ENCODE measurements around the gene SRPX.
A peak's percentile ranks its signal among the peaks of the same experiment; 100 is the strongest.

SRPX gene

DNA sequence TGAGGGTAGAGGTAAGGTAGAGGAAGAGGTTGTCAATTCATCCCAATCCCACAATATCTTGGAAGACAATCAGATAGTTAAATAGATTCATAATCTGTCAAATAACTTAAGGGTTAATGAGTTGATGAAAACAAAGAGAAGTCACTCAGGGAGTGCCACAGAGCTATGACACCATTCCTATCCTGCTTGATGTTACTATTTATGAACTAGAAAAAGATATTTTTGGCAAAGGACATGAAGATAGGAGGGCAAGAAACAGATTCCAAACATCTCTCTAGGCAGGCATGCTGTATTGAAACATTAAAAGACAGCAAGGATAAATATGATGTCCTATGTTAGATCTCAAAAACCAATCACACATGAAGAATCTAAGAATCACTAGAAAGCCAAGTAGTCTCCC lies 3.5 kb upstream of the SRPX start:
- TF ChIP-seq CTCF (IDR thresholded peaks at IDR 0.05; ENCODE audit: control insufficient read depth, extremely low read depth, insufficient read depth), result no peak
- H3K4me3 ChIP-seq (ENCODE audit: low read depth, low read length), result no peak overlapping the region
- no peak for DNase-seq (ENCODE audit: low read depth)

GRCh38 chrX:38221391-38221929 lies 789 bp upstream of the SRPX start:
- TF ChIP-seq CTCF (IDR thresholded peaks at IDR 0.05; ENCODE audit: control insufficient read depth, extremely low read depth, insufficient read depth), result no peak
- H3K4me3 ChIP-seq (ENCODE audit: low read depth, low read length), result no peak overlapping the region

GRCh38 chrX:38220024-38220414 lies 652 bp downstream of the SRPX start:
- no peak for DNase-seq (ENCODE audit: low read depth)
- TF ChIP-seq CTCF (IDR thresholded peaks at IDR 0.05; ENCODE audit: control insufficient read depth, extremely low read depth, insufficient read depth), result peak; percentile 32; the same call in 1 of the 2 replicates
- peak overlapping the region; percentile 47 for H3K4me3 ChIP-seq (ENCODE audit: low read depth, low read length)

More at GRCh38 chrX:38221391-38221929, 789 bp upstream of the SRPX start:
- no peak for DNase-seq (ENCODE audit: low read depth)

- no peak overlapping the region for H3K4me3 ChIP-seq (ENCODE audit: low read depth, low read length)
- DNase-seq (ENCODE audit: low read depth), result no peak
- TF ChIP-seq CTCF (IDR thresholded peaks at IDR 0.05; ENCODE audit: control insufficient read depth, extremely low read depth, insufficient read depth), result no peak
Measured at GRCh38 chrX:38216642-38217041, 4.0 kb downstream of the SRPX start.

- no peak for TF ChIP-seq CTCF (IDR thresholded peaks at IDR 0.05; ENCODE audit: control insufficient read depth, extremely low read depth, insufficient read depth)
- no peak overlapping the region for H3K4me3 ChIP-seq (ENCODE audit: low read depth, low read length)
- no peak for DNase-seq (ENCODE audit: low read depth)
Measured at GRCh38 chrX:38214551-38215531, 5.8 kb downstream of the SRPX start.

- no peak for TF ChIP-seq CTCF (IDR thresholded peaks at IDR 0.05; ENCODE audit: control insufficient read depth, extremely low read depth, insufficient read depth)
- no peak for DNase-seq (ENCODE audit: low read depth)
- no peak overlapping the region for H3K4me3 ChIP-seq (ENCODE audit: low read depth, low read length)
Measured at GRCh38 chrX:38214044-38214443, 6.6 kb downstream of the SRPX start.
